Inflammatory macrophage treated with lipopolysaccharide for 4 hours (primary cell): ENCODE data around the gene MAP3K4.
"Not testable (repeated sequence)": the region's sequence is repeated elsewhere in the genome, so short reads cannot be mapped to it uniquely, and the experiment has no call there.

Experiments used
- DNase-seq: peaks from one replicate; pipeline ENCODE4 v3.0.0-alpha.2; 2020

The MAP3K4 gene

GRCh38 chr6:160972594-160972993 is 19.0 kb upstream of the MAP3K4 start:
- not testable (repeated sequence) for DNase-seq

DNA sequence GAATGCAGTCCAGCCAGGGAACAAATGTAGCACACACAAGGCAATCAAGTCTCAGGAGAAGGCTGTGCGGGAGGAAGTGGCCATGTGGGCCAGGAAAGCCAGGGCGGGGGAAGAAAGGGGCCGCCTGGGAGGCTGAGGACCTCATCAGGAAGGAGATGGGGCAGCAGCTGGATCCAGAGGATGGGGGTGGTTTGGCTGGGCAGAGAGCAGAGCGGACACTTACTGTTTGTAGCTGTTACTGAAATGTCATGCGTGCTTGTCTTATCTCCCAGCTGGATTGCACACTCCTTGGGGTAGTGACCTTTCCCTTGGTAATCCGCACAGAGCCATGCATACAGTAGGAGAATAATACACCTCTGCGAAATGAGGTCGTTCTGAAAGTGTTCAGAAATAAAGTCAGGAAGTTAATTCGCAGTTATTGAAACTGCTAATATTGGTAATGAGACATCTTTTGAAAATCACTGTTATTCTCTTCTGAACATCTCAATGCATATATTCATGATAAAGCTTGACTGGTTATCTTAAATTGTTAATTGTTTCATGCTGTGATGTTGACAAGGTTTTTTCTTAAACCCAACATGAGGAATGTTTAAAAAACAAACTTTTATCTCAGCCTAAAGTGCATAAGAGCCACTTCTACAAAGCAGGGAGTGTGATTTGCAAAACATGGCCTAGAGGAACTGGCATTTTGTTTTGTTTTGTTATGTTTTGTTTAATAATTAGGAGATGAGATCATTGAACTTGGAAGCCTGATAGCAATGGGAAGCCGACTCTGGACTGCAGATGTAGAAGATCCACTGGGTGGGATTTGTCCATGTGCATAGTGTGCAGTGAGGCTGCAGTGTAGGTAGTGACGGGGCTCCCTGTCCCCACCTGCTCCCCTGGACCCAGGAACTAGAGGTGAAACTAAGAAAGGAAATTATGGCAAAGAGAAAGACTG is 18.0 kb upstream of the MAP3K4 start:
- no peak for DNase-seq

DNA sequence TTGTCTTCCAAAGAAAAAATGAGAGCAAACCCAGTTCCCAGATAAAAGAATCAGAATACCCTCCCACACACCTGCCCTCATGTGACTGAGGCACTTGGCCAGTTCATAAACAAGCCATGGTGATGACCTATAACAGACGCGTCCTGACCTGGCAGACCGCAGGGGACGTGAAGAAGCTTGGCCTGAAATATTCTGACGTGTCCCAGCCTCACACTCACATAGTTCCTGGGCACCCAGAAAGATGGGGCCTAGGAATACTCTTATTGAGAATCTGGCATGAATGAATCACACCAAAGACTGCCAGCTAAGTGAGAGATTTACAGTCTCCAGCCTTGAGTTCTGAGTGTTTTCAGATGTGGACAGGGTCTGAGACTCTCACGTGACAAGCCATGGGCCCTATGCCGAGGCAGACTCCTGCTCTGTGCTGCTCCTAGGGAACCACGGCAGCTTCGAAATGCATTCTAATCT is 17.2 kb upstream of the MAP3K4 start:
- DNase-seq = no peak

- no peak for DNase-seq
These were observed 16.4 kb upstream of the MAP3K4 start for GRCh38 chr6:160975162-160975561.

DNA sequence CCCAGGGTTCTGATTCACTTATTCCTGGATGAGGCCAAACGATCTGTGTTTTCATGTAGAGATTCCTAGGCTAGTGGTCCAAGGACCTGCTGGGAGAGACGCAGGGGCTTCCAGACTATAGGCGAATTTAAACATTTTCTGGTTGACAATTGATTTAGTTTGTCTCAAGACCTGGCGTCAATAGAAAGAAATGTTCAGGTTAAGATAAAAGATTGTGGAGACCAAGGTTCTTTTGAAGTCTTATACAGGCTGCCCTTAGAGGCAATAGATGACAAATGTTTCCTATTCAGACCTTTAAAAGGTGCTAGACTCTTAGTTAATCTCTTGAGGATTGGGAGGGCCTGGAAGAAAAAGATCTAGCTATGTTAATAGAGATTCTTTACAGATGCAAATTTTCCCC is 15.6 kb upstream of the MAP3K4 start:
- not testable (repeated sequence) for DNase-seq

DNA sequence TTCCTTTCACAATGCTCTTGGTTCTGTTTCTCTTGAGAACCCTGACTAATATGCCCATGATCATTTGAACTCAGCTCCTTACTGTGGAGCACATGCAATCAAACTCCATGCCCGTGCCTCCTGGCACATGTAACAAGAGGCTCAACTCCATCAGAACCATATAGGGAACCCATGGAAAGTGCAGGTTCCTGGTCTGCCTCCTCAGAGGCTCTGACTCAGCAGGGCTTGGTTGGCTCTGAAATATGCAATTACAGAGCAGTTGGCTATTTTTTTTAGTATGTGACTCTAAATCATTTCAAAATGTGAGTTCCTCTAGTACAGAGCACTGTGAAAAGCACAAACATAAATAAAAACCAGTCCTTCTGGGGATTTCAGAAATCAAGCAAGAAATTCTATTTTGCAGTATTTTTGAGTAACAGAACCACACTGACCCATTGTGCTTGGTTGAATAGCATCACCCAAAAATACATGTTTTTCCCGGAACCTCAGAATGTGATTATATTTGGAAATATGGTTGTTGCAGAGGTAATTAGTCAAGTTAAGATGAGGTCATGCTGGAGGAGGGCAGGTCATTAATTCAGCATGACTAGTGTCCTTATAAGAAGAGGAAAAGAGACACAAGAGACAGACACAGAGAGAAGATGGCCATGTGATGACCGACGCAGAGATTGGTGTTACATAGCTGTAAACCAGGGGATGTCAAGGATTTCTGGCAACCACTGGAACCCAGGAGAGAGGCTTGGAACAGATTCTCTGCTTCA is 13.2 kb upstream of the MAP3K4 start:
- DNase-seq = peak; percentile 49

GRCh38 chr6:160979061-160979708 is 12.4 kb upstream of the MAP3K4 start:
- DNase-seq = peak; percentile 62

- DNase-seq = not testable (repeated sequence)
These were observed 8.1 kb upstream of the MAP3K4 start for GRCh38 chr6:160983377-160983948.

GRCh38 chr6:160986851-160987250 is 4.7 kb upstream of the MAP3K4 start:
- DNase-seq = peak; percentile 87

DNA sequence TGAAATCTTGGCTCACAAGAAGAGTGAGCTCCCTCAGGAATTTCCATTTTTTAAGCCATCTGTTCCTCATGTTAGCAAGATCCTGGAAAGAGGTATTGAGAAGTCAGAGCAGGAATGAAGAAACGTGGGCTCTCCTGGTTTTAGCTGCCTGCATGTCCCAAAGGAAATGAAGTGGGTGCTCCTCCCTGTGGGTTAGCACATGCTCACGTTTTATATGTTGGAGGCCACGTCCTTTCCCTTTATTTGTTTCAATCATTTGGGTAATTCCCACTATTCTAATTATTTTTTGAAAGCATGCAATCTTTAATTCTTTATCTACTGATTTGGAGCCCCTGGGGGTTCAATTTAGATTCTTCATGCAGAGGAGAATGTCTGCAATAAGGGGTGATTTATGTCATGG is 4.3 kb upstream of the MAP3K4 start:
- no peak for DNase-seq

DNA sequence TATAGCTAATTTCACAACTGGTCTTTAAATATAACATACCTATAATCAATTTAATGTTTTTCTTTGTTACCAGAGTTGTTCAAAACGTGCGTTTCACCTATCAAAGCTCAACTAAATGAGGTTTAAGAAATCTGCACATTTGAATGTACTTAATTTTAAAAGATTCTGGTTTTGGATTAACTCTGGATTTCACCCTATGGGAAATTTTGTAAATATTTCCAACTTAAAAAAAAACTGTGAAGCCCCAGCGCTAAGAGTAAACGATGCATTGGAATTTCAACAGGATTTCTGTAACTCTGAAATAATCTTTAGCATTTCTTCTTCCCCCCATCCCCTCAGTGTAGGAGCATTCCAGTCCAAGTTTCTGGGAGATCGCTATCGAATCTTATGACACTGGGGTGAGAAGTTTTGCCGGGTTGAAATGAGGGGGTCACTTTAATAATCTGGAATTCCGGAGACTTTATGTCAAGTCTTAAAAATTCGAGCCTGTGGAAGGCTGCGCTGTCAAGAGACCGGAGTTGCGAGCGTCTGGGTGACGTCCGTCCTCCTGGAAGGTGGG is 643 bp upstream of the MAP3K4 start:
- no peak for DNase-seq

- peak; percentile 64 for DNase-seq
These were observed 751 bp downstream of the MAP3K4 start for GRCh38 chr6:160992061-160992979.

DNA sequence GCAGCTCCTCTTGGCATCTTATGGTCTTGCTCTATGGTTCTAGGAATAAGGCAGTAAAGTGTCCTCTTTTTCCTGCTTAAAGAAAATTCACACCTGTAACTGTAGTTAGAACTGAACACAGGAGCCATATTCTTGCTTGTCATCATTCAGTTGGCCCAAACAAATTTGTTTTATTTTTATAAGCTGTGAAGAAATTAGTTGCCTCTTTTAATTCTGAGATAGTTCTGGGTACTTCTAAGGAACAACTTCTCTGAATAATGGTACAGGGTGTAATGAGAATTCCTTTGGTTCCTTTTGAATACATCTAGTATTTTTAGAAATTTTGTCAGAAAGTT is 1.4 kb downstream of the MAP3K4 start:
- no peak for DNase-seq

GRCh38 chr6:160995271-160995670 is 3.7 kb downstream of the MAP3K4 start:
- DNase-seq = no peak

DNA sequence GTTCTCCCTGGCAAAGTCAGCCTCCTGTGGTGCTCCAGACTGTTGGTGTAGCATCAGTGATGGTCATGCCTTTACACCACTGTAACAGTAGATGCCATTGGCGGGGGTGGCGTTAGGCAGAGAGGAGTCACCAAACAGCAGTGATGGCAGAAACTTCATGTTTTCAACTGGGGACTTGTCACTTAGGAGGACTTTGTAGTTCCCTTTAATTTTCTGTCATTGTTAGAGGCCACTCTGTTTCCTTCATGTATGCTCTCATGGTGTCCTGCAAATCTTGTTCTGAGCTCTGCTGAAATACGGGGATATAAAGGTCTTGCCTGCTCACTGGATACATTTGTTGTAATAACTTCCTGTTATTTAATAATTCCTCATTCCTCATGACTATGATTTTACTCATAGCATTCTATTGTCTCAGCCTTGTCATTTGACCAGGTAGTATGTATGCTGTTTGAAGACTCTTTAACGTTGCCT is 4.6 kb downstream of the MAP3K4 start:
- DNase-seq = peak; percentile 63

GRCh38 chr6:160998217-160998616 is 6.6 kb downstream of the MAP3K4 start:
- DNase-seq = no peak

- no peak for DNase-seq
These were observed 7.2 kb downstream of the MAP3K4 start for GRCh38 chr6:160998766-160999165.

GRCh38 chr6:160999516-160999915 is 7.9 kb downstream of the MAP3K4 start:
- DNase-seq = no peak

DNA sequence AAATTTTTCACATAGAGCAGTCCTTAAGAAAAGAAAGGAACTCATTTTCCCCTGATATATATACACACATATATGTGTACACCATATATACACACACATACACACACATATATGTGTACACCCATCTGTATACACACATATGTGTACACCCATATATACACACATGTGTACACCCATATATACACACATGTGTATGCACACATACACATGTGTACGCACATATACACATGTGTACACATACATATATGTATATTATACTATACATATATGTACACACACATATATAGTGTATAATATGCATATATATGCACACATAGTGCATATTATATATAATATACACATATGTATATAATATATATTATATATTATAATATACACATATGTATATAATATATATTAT is 9.1 kb downstream of the MAP3K4 start:
- DNase-seq = no peak

DNA sequence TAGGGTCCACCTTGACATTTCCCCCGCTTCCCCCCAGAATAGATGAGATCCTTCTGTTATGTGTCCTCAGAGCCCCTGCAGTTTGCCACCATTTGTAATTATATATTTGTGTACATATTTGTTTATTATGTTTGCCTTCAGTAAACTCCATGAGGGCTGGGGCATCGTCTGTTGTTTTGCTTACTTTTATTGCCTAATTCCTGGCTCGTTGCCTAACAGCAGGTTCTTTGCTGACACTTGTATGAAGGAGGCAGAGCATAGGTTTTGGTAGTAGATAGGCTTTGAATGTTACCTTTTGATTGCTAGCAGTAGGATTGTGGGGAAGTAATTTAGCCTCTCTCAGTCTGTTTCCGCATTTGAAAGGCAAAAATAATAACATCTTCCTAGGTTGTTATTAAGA is 9.9 kb downstream of the MAP3K4 start:
- DNase-seq = no peak

DNA sequence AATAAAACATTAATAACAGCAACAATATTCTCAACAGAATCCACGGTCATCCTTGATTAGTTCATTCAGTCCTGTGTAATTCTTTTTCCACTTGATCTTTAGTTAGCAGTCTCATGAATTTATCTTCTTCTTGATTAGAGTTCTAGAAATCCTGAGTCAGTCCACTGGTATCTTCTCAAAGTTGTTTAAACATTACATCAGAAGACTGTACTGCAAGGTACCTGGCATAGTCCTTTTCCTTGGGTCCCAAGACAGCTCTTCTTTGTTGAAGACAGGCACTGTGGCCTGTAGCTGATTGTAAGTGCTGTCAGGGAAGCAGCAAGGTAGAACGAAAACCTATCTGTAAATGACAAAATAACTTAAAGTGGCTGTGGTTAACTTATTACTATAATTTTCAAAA is 11.8 kb downstream of the MAP3K4 start:
- DNase-seq = no peak

- DNase-seq = no peak
These were observed 16.7 kb downstream of the MAP3K4 start for GRCh38 chr6:161008245-161008644.
